Measurements from ENCODE around the gene PSPH.
"Not testable (repeated sequence)": the region's sequence is repeated elsewhere in the genome, so short reads cannot be mapped to it uniquely, and the experiment has no call there.

The PSPH gene

GRCh38 chr7:56053379-56053778 is 2.1 kb upstream of the PSPH start:
- TF ChIP-seq CTCF (IDR thresholded peaks at IDR 0.05; ENCODE audit: borderline replicate concordance, insufficient read depth, low read depth, low read length), result no peak

GRCh38 chr7:56051053-56051338 is 248 bp downstream of the PSPH start:
- TF ChIP-seq CTCF (IDR thresholded peaks at IDR 0.05; ENCODE audit: borderline replicate concordance, insufficient read depth, low read depth, low read length), result no peak
- H3K4me3 ChIP-seq (ENCODE audit: low read depth, low read length), result peak overlapping the region; percentile 78

More at GRCh38 chr7:56053379-56053778, 2.1 kb upstream of the PSPH start:
- H3K4me3 ChIP-seq (ENCODE audit: low read depth, low read length), result no peak overlapping the region

- not testable (repeated sequence) for H3K4me3 ChIP-seq (ENCODE audit: low read depth, low read length)
Observed at GRCh38 chr7:56048763-56049162, 2.5 kb downstream of the PSPH start.

- H3K4me3 ChIP-seq (ENCODE audit: low read depth, low read length), result no peak overlapping the region
- no peak for TF ChIP-seq CTCF (IDR thresholded peaks at IDR 0.05; ENCODE audit: borderline replicate concordance, insufficient read depth, low read depth, low read length)
Observed at GRCh38 chr7:56048245-56048644, 3.0 kb downstream of the PSPH start.

GRCh38 chr7:56047446-56048116 is 3.7 kb downstream of the PSPH start:
- H3K4me3 ChIP-seq (ENCODE audit: low read depth, low read length), result not testable (repeated sequence)

GRCh38 chr7:56046721-56047445 is 4.4 kb downstream of the PSPH start:
- no peak for TF ChIP-seq CTCF (IDR thresholded peaks at IDR 0.05; ENCODE audit: borderline replicate concordance, insufficient read depth, low read depth, low read length)

GRCh38 chr7:56045758-56046157 is 5.5 kb downstream of the PSPH start:
- not testable (repeated sequence) for H3K4me3 ChIP-seq (ENCODE audit: low read depth, low read length)

More at GRCh38 chr7:56046721-56047445, 4.4 kb downstream of the PSPH start:
- H3K4me3 ChIP-seq (ENCODE audit: low read depth, low read length), result no peak overlapping the region

GRCh38 chr7:56040730-56041129 is 10.5 kb downstream of the PSPH start:
- TF ChIP-seq CTCF (IDR thresholded peaks at IDR 0.05; ENCODE audit: borderline replicate concordance, insufficient read depth, low read depth, low read length), result no peak
- no peak overlapping the region for H3K4me3 ChIP-seq (ENCODE audit: low read depth, low read length)

Data from GM12875 (cell line).